OCI-LY3 (cell line): ENCODE data around the gene ATP2A3.

Experiments used
- CTCF ChIP-seq: fragments of 200-600, 300-600 bp; sonication (generic); IDR thresholded peaks from 2 replicates; pipeline ENCODE4 v1.5.1; 2014; ENCODE audit warnings: antibody characterized with exemption, low read length, low read depth
- EZH2phosphoT487 ChIP-seq: fragments of 200-600 bp; shearing (Covaris generic); IDR thresholded peaks from 2 replicates; pipeline ENCODE4 v1.6.1; 2018; ENCODE audit warnings: antibody characterized with exemption, mixed run types, low read depth

DNA sequence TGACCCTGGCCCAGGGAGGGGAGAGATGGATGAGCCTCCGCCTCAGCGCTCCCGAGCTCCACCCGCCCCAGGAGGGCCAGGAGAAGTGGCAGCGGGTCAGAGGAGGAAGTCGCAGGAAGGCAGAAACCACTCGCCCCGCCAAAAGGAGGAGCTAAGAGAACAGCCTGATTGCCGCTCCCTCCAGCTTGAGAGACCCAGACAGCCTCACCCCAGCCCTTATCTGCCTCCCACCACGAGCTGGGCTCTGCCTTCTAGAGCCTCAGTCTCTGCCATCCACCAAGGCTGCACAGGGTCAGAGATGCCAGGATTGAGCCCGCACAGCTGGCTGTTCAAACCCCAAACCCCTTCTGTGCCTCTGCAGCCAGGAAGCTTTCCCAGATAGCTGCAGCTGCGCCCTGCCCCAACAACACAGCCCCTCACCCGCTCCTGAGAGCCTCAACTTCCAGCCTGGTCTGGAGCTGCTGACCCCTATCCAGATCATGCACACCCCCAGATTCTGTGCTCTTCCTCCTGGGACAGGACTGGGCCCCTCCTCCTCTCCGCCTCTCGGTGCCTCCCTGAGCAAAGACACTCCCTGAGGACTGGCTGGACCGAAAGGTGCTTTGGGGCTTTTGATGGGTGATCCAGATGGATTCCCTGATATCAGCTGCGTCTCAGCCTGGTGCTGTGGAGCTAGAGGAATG lies 1.0 kb upstream of the ATP2A3 start:
- TF ChIP-seq EZH2phosphoT487 (no peak), CTCF (peak; percentile 25)
